H1 (cell line): ENCODE results near the gene RDH5. TPM values are rescaled to one million over a fixed set of nuclear protein-coding genes. Genes with fewer than 3 reads are reported as not detected.

Source experiments
- polyA plus RNA-seq, 7 experiments: library from polyadenylated mRNA; depleted of rRNA in 3 of 7; stranded (reverse) in 5 of 7; unstranded in 2 of 7; fragments of >200 nt in 5 of 7; fragments of 200-250 nt in 2 of 7; gene quantifications; 1 replicate in 5 of 7; 2 replicates in 1 of 7; 4 replicates in 1 of 7; pipeline versions ENCODE4 v1.2.1 to v1.2.3, GENCODE V29; 2011 to 2013; ENCODE audit warnings: missing spikeins in 2 of 7, mixed read lengths in 2 of 7
- total RNA-seq: library from RNA; stranded (reverse); fragmentation: NEBNext Ultra II Directional; extraction: Animal tissue kit (Norgen Biotek cat#: 25700); gene quantifications from 2 replicates; pipeline ENCODE4 v1.2.1, GENCODE V29; 2021
- TF ChIP-seq, protein P1 (sequence below): IDR thresholded peaks from 2 replicates; pipeline ENCODE4 v1.6.1; 2011; ENCODE audit warnings: low read depth, mild to moderate bottlenecking, low read length; ENCODE audit not compliant: insufficient read depth

RDH5 gene
- total and polyA plus RNA-seq, 2 of the 8 experiments (the other 6 are each of a cell fraction or from before 2014, with no cell fraction given), result 4.2 to 6.0 TPM

DNA sequence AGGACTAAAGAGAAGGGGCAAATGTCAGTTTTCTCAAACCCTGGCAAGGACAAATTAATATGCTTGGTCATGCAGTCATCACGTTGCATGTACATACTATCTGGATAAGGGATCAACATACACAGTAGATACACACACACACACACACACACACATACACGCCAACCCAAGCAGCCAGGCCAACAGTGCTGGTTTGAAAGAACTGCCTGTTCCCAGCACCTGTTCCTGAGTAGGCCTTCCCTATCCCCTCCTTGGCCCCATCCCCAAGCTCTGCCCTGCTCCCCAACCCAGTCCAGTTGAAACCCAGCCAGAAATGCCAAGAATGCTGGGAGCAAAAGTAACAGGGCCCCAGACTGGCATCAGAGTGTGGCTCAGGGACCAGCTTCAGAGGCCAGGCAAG, 16.9 kb upstream of the RDH5 start (continued):
- TF ChIP-seq, protein P1, sequence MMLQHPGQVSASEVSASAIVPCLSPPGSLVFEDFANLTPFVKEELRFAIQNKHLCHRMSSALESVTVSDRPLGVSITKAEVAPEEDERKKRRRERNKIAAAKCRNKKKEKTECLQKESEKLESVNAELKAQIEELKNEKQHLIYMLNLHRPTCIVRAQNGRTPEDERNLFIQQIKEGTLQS, result no peak
